Cardiac fibroblast (primary cell): ENCODE measurements around the gene HAT1.

ENCODE experiments used
- DNase-seq, 2 donors: peaks; one replicate each; pipeline versions ENCODE4 v3.0.0 to v3.0.0-alpha.2; 2010; ENCODE audit warnings: low read depth in 2 of 2
- H3K4me3 ChIP-seq, 2 donors: replicated peaks in 1 of 2; 1 replicate in 1 of 2; 2 replicates in 1 of 2; pipeline ENCODE4 v1.5.1; 2011; ENCODE audit warnings: low read depth in 2 of 2, low read length in 2 of 2, mild to moderate bottlenecking in 2 of 2, moderate library complexity in 1 of 2
- TF ChIP-seq, protein P1 (sequence below): IDR thresholded peaks from one replicate; pipeline ENCODE4 v1.5.1; 2011; ENCODE audit warnings: low read depth, mild to moderate bottlenecking, low read length, inconsistent platforms

Gene HAT1

DNA sequence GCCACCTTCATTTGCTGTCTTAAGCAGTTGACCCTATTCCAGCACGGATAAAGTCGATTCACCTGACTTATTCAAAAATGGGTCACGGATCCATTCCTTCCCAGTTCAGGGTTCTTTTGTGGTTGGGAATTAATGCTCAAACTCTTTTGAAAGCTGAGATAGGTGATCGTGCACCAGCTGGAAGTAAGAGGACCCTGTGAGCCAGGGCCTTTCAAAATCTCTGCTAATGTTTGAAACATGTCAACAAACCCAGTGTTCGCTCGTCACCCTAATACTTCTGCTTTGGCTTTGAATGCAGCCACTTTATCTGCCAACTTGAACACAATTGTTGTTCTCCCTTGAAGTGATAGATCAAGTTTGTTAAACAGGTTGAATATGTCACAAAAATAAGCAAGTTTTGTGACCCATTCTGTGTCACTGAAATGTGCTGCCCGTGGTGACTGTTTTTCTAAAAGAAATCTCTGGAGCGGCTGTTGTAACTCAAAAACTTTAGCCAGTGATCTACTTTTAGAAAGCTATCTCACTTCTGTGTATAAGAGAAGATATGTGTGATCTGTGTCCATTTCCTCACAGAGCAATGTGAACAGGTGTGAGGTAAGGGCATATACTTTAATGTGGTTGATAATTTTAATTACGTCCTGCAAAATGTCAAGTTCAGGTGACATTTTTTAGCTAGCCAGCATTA, 16.9 kb downstream of the HAT1 start:
- no peak for DNase-seq
- TF ChIP-seq, protein P1, sequence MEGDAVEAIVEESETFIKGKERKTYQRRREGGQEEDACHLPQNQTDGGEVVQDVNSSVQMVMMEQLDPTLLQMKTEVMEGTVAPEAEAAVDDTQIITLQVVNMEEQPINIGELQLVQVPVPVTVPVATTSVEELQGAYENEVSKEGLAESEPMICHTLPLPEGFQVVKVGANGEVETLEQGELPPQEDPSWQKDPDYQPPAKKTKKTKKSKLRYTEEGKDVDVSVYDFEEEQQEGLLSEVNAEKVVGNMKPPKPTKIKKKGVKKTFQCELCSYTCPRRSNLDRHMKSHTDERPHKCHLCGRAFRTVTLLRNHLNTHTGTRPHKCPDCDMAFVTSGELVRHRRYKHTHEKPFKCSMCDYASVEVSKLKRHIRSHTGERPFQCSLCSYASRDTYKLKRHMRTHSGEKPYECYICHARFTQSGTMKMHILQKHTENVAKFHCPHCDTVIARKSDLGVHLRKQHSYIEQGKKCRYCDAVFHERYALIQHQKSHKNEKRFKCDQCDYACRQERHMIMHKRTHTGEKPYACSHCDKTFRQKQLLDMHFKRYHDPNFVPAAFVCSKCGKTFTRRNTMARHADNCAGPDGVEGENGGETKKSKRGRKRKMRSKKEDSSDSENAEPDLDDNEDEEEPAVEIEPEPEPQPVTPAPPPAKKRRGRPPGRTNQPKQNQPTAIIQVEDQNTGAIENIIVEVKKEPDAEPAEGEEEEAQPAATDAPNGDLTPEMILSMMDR = no peak
- H3K4me3 ChIP-seq = no peak overlapping the region

- TF ChIP-seq, protein P1 = no peak
- DNase-seq = no peak
- H3K4me3 ChIP-seq = no peak overlapping the region
These were observed 17.4 kb downstream of the HAT1 start for GRCh38 chr2:171939743-171940071.

DNA sequence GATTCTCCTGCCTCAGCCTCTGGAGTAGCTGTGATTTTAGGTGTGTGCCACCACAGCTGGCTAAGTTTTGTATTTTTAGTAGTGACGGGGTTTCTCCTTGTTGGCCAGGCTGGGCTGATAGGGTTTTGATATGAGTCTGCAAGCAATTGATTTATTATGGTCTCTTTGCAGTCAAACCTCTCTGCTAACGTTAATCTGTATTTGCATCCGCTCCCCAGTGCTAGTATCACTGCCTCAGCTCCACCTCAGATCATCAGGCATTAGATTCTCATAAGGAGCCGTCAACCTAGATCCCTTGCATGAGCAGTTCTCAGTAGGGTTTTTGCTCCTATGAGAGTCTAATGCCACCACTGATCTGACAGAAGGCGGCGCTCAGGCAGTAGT, 19.0 kb downstream of the HAT1 start:
- DNase-seq = no peak
- TF ChIP-seq, protein P1 = no peak
- H3K4me3 ChIP-seq = no peak overlapping the region

- TF ChIP-seq, protein P1 = no peak
- DNase-seq = no peak
- no peak overlapping the region for H3K4me3 ChIP-seq
These were observed 21.6 kb downstream of the HAT1 start for GRCh38 chr2:171943869-171944268.

DNA sequence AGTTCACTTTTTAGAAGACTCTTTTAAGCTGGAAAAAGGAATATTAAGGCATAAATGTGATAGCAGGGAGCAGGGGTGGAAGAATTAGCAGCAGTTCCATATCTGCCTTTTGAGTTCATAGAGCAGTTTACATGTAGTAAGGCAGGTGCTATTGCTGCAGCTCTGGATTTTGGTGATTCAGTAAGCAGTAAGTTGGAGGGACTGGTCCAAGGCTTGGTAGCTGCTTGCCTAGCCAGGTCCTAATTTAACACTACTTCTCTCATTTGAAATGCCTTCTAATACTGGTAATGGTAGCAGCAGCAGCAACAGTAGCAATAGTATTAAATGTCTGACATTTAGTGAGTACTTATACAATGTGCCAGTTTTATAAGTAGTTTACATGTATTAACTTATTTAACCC, 30.0 kb downstream of the HAT1 start:
- no peak for DNase-seq
- no peak overlapping the region for H3K4me3 ChIP-seq
- TF ChIP-seq, protein P1 = no peak

GRCh38 chr2:171952748-171953147, 30.5 kb downstream of the HAT1 start:
- TF ChIP-seq, protein P1 = no peak
- DNase-seq = no peak
- H3K4me3 ChIP-seq = no peak overlapping the region
